Hepatocyte (in vitro differentiated cells): ENCODE measurements around the gene GATA5. TPM values are rescaled to one million over a fixed set of nuclear protein-coding genes. Genes with fewer than 3 reads are reported as not detected.

Experiments
- DNase-seq: peaks from one replicate; pipeline ENCODE4 v3.0.0-alpha.2; 2016; ENCODE audit warnings: low spot score
- H2AFZ ChIP-seq: fragments of 200-600 bp; sonication (generic); 2 replicates; pipeline ENCODE4 v1.6.0; 2016; ENCODE audit warnings: antibody characterized with exemption, mild to moderate bottlenecking
- H3K27ac ChIP-seq: fragments of 200-600 bp; sonication (generic); 2 replicates; pipeline ENCODE4 v1.5.1; 2016; ENCODE audit warnings: mild to moderate bottlenecking
- H3K27me3 ChIP-seq: fragments of 200-600 bp; sonication (generic); 2 replicates; pipeline ENCODE4 v1.6.1; 2016
- H3K36me3 ChIP-seq: fragments of 200-600 bp; sonication (generic); replicated peaks from 2 replicates; pipeline ENCODE4 v1.5.1; 2016; ENCODE audit warnings: low read depth; ENCODE audit not compliant: insufficient read depth
- H3K4me1 ChIP-seq: fragments of 200-600 bp; sonication (generic); 2 replicates; pipeline ENCODE4 v1.5.1; 2016; ENCODE audit warnings: mild to moderate bottlenecking, moderate library complexity; ENCODE audit not compliant: insufficient read depth
- H3K4me2 ChIP-seq: fragments of 200-600 bp; sonication (generic); 2 replicates; pipeline ENCODE4 v1.6.0; 2016
- H3K4me3 ChIP-seq: fragments of 200-600 bp; sonication (generic); 2 replicates; pipeline ENCODE4 v1.5.1; 2016; ENCODE audit warnings: mild to moderate bottlenecking
- H3K79me2 ChIP-seq: fragments of 200-600 bp; sonication (generic); 2 replicates; pipeline ENCODE4 v1.6.0; 2017; ENCODE audit warnings: mild to moderate bottlenecking
- H3K9me2 ChIP-seq: fragments of 200-600 bp; sonication (generic); replicated peaks from 2 replicates; pipeline ENCODE4 v1.6.0; 2017; ENCODE audit warnings: mild to moderate bottlenecking; ENCODE audit not compliant: insufficient read depth
- H3K9me3 ChIP-seq: fragments of 200-600 bp; sonication (generic); 2 replicates; pipeline ENCODE4 v1.5.1; 2016; ENCODE audit warnings: low read depth, mild to moderate bottlenecking
- H4K20me1 ChIP-seq: fragments of 200-600 bp; sonication (generic); 2 replicates; pipeline ENCODE4 v1.6.0; 2016; ENCODE audit warnings: mild to moderate bottlenecking; ENCODE audit not compliant: insufficient read depth, poor library complexity, severe bottlenecking
- CTCF ChIP-seq: fragments of 200-600 bp; sonication (generic); IDR thresholded peaks from 2 replicates; pipeline ENCODE4 v1.5.1; 2016; ENCODE audit warnings: antibody characterized with exemption, mild to moderate bottlenecking; ENCODE audit not compliant: poor library complexity
- EZH2 ChIP-seq: fragments of 200-600 bp; sonication (generic); IDR thresholded peaks from 2 replicates; pipeline ENCODE4 v1.6.1; 2016; ENCODE audit warnings: antibody characterized with exemption, mild to moderate bottlenecking, borderline replicate concordance
- EZH2phosphoT487 ChIP-seq: fragments of 200-600 bp; sonication (generic); IDR thresholded peaks from one replicate; pipeline ENCODE4 v1.6.1; 2018; ENCODE audit warnings: antibody characterized with exemption, mild to moderate bottlenecking, low read depth, moderate library complexity; ENCODE audit not compliant: unreplicated experiment, severe bottlenecking
- WGBS: methylation state at CpG from one replicate; pipeline ENCODE4 v1.1.6; 2016; ENCODE audit warnings: low lambda C conversion rate; ENCODE audit errors: missing lambda C conversion rate; 5-methylcytosine and 5-hydroxymethylcytosine counted together
- polyA plus RNA-seq: library from polyadenylated mRNA; unstranded; fragments of >200 nt; fragmentation: Nextera tagmentation; extraction: Ambion mirVana; gene quantifications from 2 replicates; pipeline ENCODE4 v1.2.1, GENCODE V29; 2016
- total RNA-seq: library from RNA; depleted of rRNA; stranded (reverse); fragments of >200 nt; gene quantifications from 2 replicates; pipeline ENCODE4 v1.2.3, GENCODE V29; 2014

Gene GATA5
- total and polyA plus RNA-seq, 2 experiments from 2014 or later, result 28.7 to 53.6 TPM

GRCh38 chr20:62455929-62456328 is 19.9 kb downstream of the GATA5 start:
- no peak for DNase-seq
- Histone ChIP-seq H2AFZ (no peak overlapping the region), H3K9me3 (no peaks in the 10 kb centered on the region), H3K4me1 (peaks cover 44% of the 10 kb centered on the region), H3K36me3 (no peaks in the 10 kb centered on the region), H3K9me2 (no peaks in the 10 kb centered on the region), H3K27ac (peak overlapping the region; percentile 80), H3K27me3 (no peaks in the 10 kb centered on the region), H3K4me3 (no peak overlapping the region), H4K20me1 (no peaks in the 10 kb centered on the region), H3K4me2 (no peak overlapping the region), H3K79me2 (no peaks in the 10 kb centered on the region)
- no peak for TF ChIP-seq CTCF
- no peak for TF ChIP-seq EZH2phosphoT487
- no peak for TF ChIP-seq EZH2
- 81% methylated on average over 15 of the region's 15 CpGs for WGBS

GRCh38 chr20:62454904-62455636 is 20.7 kb downstream of the GATA5 start:
- H3K36me3 ChIP-seq, result no peaks in the 10 kb centered on the region
- no peak overlapping the region for H3K4me3 ChIP-seq
- H3K4me1 ChIP-seq, result peaks cover 44% of the 10 kb centered on the region
- H3K79me2 ChIP-seq, result no peaks in the 10 kb centered on the region
- WGBS, result 54% methylated on average over 30 of the region's 30 CpGs
- no peaks in the 10 kb centered on the region for H3K27me3 ChIP-seq
- H3K27ac ChIP-seq, result peak overlapping the region; percentile 80
- peak; percentile 41 for DNase-seq
- H3K9me3 ChIP-seq, result no peaks in the 10 kb centered on the region
- H2AFZ ChIP-seq, result no peak overlapping the region
- TF ChIP-seq EZH2phosphoT487 (no peak), EZH2 (no peak), CTCF (no peak)
- H3K4me2 ChIP-seq, result peak overlapping the region; percentile 45
- H4K20me1 ChIP-seq, result no peaks in the 10 kb centered on the region
- H3K9me2 ChIP-seq, result no peaks in the 10 kb centered on the region

- Histone ChIP-seq H4K20me1 (no peaks in the 10 kb centered on the region), H3K4me3 (no peak overlapping the region), H3K27ac (no peak overlapping the region), H3K79me2 (no peaks in the 10 kb centered on the region), H3K36me3 (no peaks in the 10 kb centered on the region), H3K9me3 (no peaks in the 10 kb centered on the region), H2AFZ (no peak overlapping the region), H3K27me3 (no peaks in the 10 kb centered on the region), H3K9me2 (no peaks in the 10 kb centered on the region), H3K4me1 (peaks cover 30% of the 10 kb centered on the region), H3K4me2 (no peak overlapping the region)
- DNase-seq, result no peak
- 94% methylated on average over 13 of the region's 17 CpGs for WGBS
- no peak for TF ChIP-seq EZH2
- TF ChIP-seq CTCF, result no peak
- TF ChIP-seq EZH2phosphoT487, result no peak
Observed at GRCh38 chr20:62453186-62453808, 22.5 kb downstream of the GATA5 start.
